HEK293T (cell line): ENCODE data around the gene ULBP2.

Source experiments
- ARNT ChIP-seq: fragments of 450-650 bp; IDR thresholded peaks from 2 replicates; pipeline ENCODE4 v1.6.1; 2017; ENCODE audit warnings: mild to moderate bottlenecking
- BHLHE40 ChIP-seq: fragments of 450-650 bp; IDR thresholded peaks from 2 replicates; pipeline ENCODE4 v1.6.1; 2016; ENCODE audit warnings: mild to moderate bottlenecking, moderate library complexity, borderline replicate concordance
- ELF4 ChIP-seq: fragments of 450-650 bp; IDR thresholded peaks from 2 replicates; pipeline ENCODE4 v1.6.1; 2017; ENCODE audit warnings: antibody characterized with exemption
- FOXA1 ChIP-seq: fragments of 450-650 bp; IDR thresholded peaks from 2 replicates; pipeline ENCODE4 v1.6.1; 2016; ENCODE audit warnings: mild to moderate bottlenecking
- FOXK2 ChIP-seq: fragments of 450-650 bp; IDR thresholded peaks from 2 replicates; pipeline ENCODE4 v1.6.1; 2016; ENCODE audit warnings: mild to moderate bottlenecking
- FOXM1 ChIP-seq: fragments of 450-650 bp; IDR thresholded peaks from 2 replicates; pipeline ENCODE4 v1.6.1; 2017; ENCODE audit warnings: mild to moderate bottlenecking, borderline replicate concordance
- ZNF384 ChIP-seq: fragments of 450-650 bp; IDR thresholded peaks from 2 replicates; pipeline ENCODE4 v1.6.1; 2016

- TF ChIP-seq ELF4, result no peak
- no peak for TF ChIP-seq FOXK2
- TF ChIP-seq ARNT, result no peak
- TF ChIP-seq ZNF384, result no peak
- TF ChIP-seq FOXM1, result no peak
- no peak for TF ChIP-seq FOXA1
- no peak for TF ChIP-seq BHLHE40
Measured at GRCh38 chr6:149905911-149906371, 35.9 kb upstream of the ULBP2 start.
